Ammon's horn (tissue), 1 donor: ENCODE data around the gene NBPF15.
"Not testable (repeated sequence)": the region's sequence is repeated elsewhere in the genome, so short reads cannot be mapped to it uniquely, and the experiment has no call there.

Experiments
- DNase-seq: peaks from one replicate; pipeline ENCODE4 v3.0.0-alpha.2; 2016; ENCODE audit warnings: low spot score

NBPF15 gene

GRCh38 chr1:144461136-144461759 lies at the start of gene NBPF15:
Gene NBPF15 (minus strand): TSS chr1:144461669. CDS start chr1:144440003, 21,666 bp downstream.
- peak; percentile 34 for DNase-seq

GRCh38 chr1:144496429-144496828 lies 35.0 kb upstream of the NBPF15 start:
- not testable (repeated sequence) for DNase-seq

GRCh38 chr1:144494130-144494529 lies 32.7 kb upstream of the NBPF15 start:
- not testable (repeated sequence) for DNase-seq

GRCh38 chr1:144490394-144490793 lies 28.9 kb upstream of the NBPF15 start:
- DNase-seq: not testable (repeated sequence)

GRCh38 chr1:144487002-144487401 lies 25.5 kb upstream of the NBPF15 start:
- not testable (repeated sequence) for DNase-seq

GRCh38 chr1:144485048-144485993 lies 23.9 kb upstream of the NBPF15 start:
- not testable (repeated sequence) for DNase-seq

- DNase-seq: not testable (repeated sequence)
Observed at GRCh38 chr1:144473897-144474296, 12.4 kb upstream of the NBPF15 start.

GRCh38 chr1:144471434-144471833 lies 10.0 kb upstream of the NBPF15 start:
- DNase-seq: not testable (repeated sequence)

- not testable (repeated sequence) for DNase-seq
Observed at GRCh38 chr1:144461778-144462177, 309 bp upstream of the NBPF15 start.

GRCh38 chr1:144460686-144461085 lies 783 bp downstream of the NBPF15 start:
- not testable (repeated sequence) for DNase-seq

GRCh38 chr1:144442402-144442801 lies 19.1 kb downstream of the NBPF15 start:
- not testable (repeated sequence) for DNase-seq

- not testable (repeated sequence) for DNase-seq
Observed at GRCh38 chr1:144439737-144440136, 21.7 kb downstream of the NBPF15 start.

GRCh38 chr1:144418891-144419694 lies 42.4 kb downstream of the NBPF15 start:
- DNase-seq: peak; percentile 30

GRCh38 chr1:144413404-144414118 lies 47.9 kb downstream of the NBPF15 start:
- DNase-seq: not testable (repeated sequence)

- peak; percentile 89 for DNase-seq
Observed at GRCh38 chr1:144412491-144413403, 48.7 kb downstream of the NBPF15 start.

GRCh38 chr1:144412068-144412471 lies 49.4 kb downstream of the NBPF15 start:
- DNase-seq: peak; percentile 73

GRCh38 chr1:144402807-144403206 lies 58.7 kb downstream of the NBPF15 start:
- not testable (repeated sequence) for DNase-seq

GRCh38 chr1:144371651-144372050 lies 89.8 kb downstream of the NBPF15 start:
- not testable (repeated sequence) for DNase-seq
